ENCODE measurements around the gene TPST2.

DNA sequence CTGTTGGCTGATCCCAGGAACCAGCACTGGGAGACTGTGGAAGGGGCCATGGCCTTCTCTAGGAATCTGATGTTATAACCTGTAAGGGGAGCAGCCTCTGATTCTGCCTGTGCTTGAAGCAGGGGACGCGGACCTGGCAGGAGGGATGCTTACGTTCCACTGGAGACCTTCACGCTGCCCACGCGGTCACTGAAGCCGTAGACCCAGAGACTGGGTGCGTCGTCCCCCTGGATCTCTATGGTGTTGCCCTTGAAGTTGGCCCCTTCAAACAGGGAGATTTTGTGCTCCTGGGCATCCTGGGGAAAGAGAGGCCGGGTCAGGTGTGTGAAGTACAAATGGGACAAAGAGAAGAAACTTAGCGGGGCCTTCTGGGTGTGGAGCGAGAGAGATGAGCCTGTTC is 11.8 kb upstream of the TPST2 start:
- TF ChIP-seq, protein P1, sequence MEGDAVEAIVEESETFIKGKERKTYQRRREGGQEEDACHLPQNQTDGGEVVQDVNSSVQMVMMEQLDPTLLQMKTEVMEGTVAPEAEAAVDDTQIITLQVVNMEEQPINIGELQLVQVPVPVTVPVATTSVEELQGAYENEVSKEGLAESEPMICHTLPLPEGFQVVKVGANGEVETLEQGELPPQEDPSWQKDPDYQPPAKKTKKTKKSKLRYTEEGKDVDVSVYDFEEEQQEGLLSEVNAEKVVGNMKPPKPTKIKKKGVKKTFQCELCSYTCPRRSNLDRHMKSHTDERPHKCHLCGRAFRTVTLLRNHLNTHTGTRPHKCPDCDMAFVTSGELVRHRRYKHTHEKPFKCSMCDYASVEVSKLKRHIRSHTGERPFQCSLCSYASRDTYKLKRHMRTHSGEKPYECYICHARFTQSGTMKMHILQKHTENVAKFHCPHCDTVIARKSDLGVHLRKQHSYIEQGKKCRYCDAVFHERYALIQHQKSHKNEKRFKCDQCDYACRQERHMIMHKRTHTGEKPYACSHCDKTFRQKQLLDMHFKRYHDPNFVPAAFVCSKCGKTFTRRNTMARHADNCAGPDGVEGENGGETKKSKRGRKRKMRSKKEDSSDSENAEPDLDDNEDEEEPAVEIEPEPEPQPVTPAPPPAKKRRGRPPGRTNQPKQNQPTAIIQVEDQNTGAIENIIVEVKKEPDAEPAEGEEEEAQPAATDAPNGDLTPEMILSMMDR (IDR thresholded peaks at IDR 0.05 in 4 of 5, conservative IDR thresholded peaks at IDR 0.05 in 1 of 5) = no peak
- TF ChIP-seq POLR2A (IDR thresholded peaks at IDR 0.05) = no peak
